Kidney epithelial cell (primary cell): ENCODE measurements around the gene GHR. TPM values are rescaled to one million over a fixed set of nuclear protein-coding genes. Genes with fewer than 3 reads are reported as not detected.
"Not testable (repeated sequence)": the region's sequence is repeated elsewhere in the genome, so short reads cannot be mapped to it uniquely, and the experiment has no call there.

Experiments used
- DNase-seq: peaks from one replicate; pipeline ENCODE4 v3.0.0-alpha.2; 2010; ENCODE audit warnings: low read depth
- H3K27me3 ChIP-seq: 2 replicates; pipeline ENCODE4 v1.6.0; 2011; ENCODE audit warnings: low read length; ENCODE audit not compliant: control insufficient read depth, insufficient read depth
- H3K36me3 ChIP-seq: 2 replicates; pipeline ENCODE4 v1.5.1; 2011; ENCODE audit warnings: low read length; ENCODE audit not compliant: control insufficient read depth, insufficient read depth
- H3K4me3 ChIP-seq: 2 replicates; pipeline ENCODE4 v1.5.1; 2011; ENCODE audit warnings: low read depth, mild to moderate bottlenecking, control low read depth, low read length
- total RNA-seq: library from RNA; depleted of rRNA; stranded (reverse); fragments of >200 nt; gene quantifications from 2 replicates; pipeline ENCODE4 v1.2.3, GENCODE V29; 2015
- TF ChIP-seq, protein P1 (sequence below): IDR thresholded peaks from 2 replicates; pipeline ENCODE4 v1.5.1; 2011; ENCODE audit warnings: mild to moderate bottlenecking, moderate library complexity, low read length, control low read depth, inconsistent platforms; ENCODE audit not compliant: insufficient read depth, poor library complexity, severe bottlenecking

GHR gene
- total RNA-seq, 1 donor from 2014 or later: 0.63 TPM

GRCh38 chr5:42650084-42650483 lies 226.8 kb downstream of the GHR start:
- H3K27me3 ChIP-seq: no peaks in the 10 kb centered on the region
- no peak overlapping the region for H3K4me3 ChIP-seq
- H3K36me3 ChIP-seq: no peaks in the 10 kb centered on the region
- no peak for DNase-seq
- TF ChIP-seq, protein P1, sequence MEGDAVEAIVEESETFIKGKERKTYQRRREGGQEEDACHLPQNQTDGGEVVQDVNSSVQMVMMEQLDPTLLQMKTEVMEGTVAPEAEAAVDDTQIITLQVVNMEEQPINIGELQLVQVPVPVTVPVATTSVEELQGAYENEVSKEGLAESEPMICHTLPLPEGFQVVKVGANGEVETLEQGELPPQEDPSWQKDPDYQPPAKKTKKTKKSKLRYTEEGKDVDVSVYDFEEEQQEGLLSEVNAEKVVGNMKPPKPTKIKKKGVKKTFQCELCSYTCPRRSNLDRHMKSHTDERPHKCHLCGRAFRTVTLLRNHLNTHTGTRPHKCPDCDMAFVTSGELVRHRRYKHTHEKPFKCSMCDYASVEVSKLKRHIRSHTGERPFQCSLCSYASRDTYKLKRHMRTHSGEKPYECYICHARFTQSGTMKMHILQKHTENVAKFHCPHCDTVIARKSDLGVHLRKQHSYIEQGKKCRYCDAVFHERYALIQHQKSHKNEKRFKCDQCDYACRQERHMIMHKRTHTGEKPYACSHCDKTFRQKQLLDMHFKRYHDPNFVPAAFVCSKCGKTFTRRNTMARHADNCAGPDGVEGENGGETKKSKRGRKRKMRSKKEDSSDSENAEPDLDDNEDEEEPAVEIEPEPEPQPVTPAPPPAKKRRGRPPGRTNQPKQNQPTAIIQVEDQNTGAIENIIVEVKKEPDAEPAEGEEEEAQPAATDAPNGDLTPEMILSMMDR: no peak

DNA sequence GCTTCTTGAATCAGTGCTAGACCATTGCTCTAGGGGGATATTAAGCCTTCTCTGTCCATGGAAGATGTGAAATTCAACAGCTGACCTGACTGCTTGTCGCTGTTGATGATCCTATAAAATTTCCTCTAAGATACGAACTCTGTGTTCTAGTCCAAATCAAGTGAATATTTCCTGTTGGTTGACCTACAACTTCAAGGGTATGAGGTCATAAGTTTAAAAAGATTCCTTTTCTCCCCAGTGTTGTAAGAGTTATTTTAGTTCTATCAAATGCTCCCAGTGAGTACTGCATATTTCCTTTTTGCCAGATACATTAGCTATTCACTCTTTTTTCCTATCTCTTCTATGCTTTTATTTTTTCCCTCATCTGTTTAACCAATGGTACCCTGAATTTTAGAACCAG lies 230.5 kb downstream of the GHR start:
- TF ChIP-seq, protein P1: no peak
- no peak for DNase-seq
- Histone ChIP-seq H3K27me3 (no peaks in the 10 kb centered on the region), H3K36me3 (no peaks in the 10 kb centered on the region), H3K4me3 (no peak overlapping the region)

DNA sequence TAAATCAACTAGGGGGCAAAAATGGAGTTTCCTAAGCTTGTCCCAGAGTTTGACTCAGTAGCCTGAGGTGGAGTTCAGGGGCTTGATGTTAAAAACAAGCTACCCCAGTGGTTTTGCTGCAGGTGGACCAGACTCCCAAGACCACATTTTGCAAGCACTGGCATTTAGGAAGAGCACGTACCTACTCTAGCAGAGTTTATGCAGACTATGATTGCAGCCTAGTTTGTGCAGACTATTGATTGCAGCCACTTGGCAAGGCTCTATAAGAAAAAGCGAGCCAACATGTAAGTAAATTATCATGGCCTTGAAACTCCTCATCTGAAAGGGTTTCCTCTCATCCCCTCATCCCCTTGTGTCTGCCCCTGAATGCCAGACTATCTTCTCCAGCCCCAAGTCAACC lies 231.4 kb downstream of the GHR start:
- H3K36me3 ChIP-seq: no peaks in the 10 kb centered on the region
- DNase-seq: no peak
- TF ChIP-seq, protein P1: no peak
- H3K27me3 ChIP-seq: no peaks in the 10 kb centered on the region
- H3K4me3 ChIP-seq: no peak overlapping the region

GRCh38 chr5:42655982-42656650 lies 232.9 kb downstream of the GHR start:
- DNase-seq: no peak
- no peak overlapping the region for H3K4me3 ChIP-seq
- H3K27me3 ChIP-seq: no peaks in the 10 kb centered on the region
- TF ChIP-seq, protein P1: no peak
- H3K36me3 ChIP-seq: no peaks in the 10 kb centered on the region

DNA sequence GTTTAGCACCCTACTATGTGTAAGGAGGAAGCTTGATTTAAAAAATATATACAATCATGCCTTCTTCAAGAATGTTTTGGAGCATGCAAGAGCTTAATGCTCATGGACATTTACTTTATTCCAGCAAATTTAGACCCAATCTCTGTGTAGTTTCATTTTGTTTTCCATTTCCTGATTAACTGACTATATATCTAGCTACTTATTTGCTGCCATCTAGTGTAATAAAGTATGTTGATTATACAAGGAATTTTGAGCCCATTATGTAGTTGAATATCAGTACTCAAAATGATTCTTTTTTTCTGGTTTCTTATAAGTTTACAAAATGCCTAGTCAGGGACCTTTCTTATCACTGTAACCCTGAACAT lies 233.4 kb downstream of the GHR start:
- Histone ChIP-seq H3K36me3 (no peaks in the 10 kb centered on the region), H3K27me3 (no peaks in the 10 kb centered on the region), H3K4me3 (no peak overlapping the region)
- TF ChIP-seq, protein P1: no peak
- no peak for DNase-seq

DNA sequence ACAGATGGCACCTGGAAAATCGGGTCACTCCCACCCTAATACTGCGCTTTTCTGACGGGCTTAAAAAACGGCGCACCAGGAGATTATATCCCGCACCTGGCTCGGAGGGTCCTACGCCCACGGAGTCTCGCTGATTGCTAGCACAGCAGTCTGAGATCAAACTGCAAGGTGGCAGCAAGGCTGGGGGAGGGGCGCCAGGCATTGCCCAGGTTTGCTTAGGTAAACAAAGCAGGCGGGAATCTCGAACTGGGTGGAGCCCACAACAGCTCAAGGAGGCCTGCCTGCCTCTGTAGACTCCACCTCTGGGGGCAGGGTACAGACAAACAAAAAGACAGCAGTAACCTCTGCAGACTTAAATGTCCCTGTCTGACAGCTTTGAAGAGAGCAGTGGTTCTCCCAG lies 236.6 kb downstream of the GHR start:
- not testable (repeated sequence) for DNase-seq, H3K27me3 ChIP-seq, H3K36me3 ChIP-seq, H3K4me3 ChIP-seq
